CD14-positive monocyte (primary cell): ENCODE measurements around the gene TOMM40. TPM values are rescaled to one million over a fixed set of nuclear protein-coding genes. Genes with fewer than 3 reads are reported as not detected.

Source experiments
- DNase-seq, 3 donors: peaks; one replicate each; pipeline ENCODE4 v3.0.0-alpha.2; 2011 to 2022
- H2AFZ ChIP-seq: 2 replicates; pipeline ENCODE4 v1.6.0; 2012; ENCODE audit warnings: mild to moderate bottlenecking, low read depth, low read length, inconsistent platforms; ENCODE audit not compliant: insufficient read depth, poor library complexity, severe bottlenecking
- H3K27ac ChIP-seq, 2 donors: 1 replicate in 1 of 2; 2 replicates in 1 of 2; pipeline ENCODE4 v1.5.1; 2012 to 2013; ENCODE audit warnings: low read length in 2 of 2, control low read depth in 1 of 2, inconsistent platforms in 1 of 2, low read depth in 1 of 2, mild to moderate bottlenecking in 1 of 2
- H3K27me3 ChIP-seq, 2 donors: one replicate each; pipeline versions ENCODE4 v1.6.0 to v1.6.1; 2011 to 2013; ENCODE audit warnings: low read length in 2 of 2; ENCODE audit not compliant: control insufficient read depth in 2 of 2, insufficient read depth in 2 of 2
- H3K36me3 ChIP-seq, 2 donors: replicated peaks in 1 of 2; 1 replicate in 1 of 2; 2 replicates in 1 of 2; pipeline versions ENCODE4 v1.5.1 to v1.6.1; 2012 to 2013; ENCODE audit warnings: low read length in 2 of 2, control low read depth in 1 of 2, inconsistent platforms in 1 of 2, mild to moderate bottlenecking in 1 of 2; ENCODE audit not compliant: insufficient read depth in 2 of 2, control insufficient read depth in 1 of 2
- H3K4me1 ChIP-seq, 2 donors: 1 replicate in 1 of 2; 2 replicates in 1 of 2; pipeline versions ENCODE4 v1.5.1 to v1.6.1; 2012 to 2013; ENCODE audit warnings: low read length in 2 of 2, control low read depth in 1 of 2, inconsistent platforms in 1 of 2, mild to moderate bottlenecking in 1 of 2, moderate library complexity in 1 of 2; ENCODE audit not compliant: insufficient read depth in 2 of 2, control insufficient read depth in 1 of 2
- H3K4me2 ChIP-seq: replicated peaks from 2 replicates; pipeline ENCODE3; 2012; ENCODE audit warnings: low read length, moderate library complexity, mild to moderate bottlenecking; ENCODE audit not compliant: poor library complexity, severe bottlenecking; ENCODE audit errors: extremely low read depth
- H3K4me3 ChIP-seq, 3 experiments: fragments of 200-600 bp in 1 of 3; sonication (generic) in 1 of 3; replicated peaks in 1 of 3; 1 replicate in 2 of 3; 2 replicates in 1 of 3; pipeline ENCODE4 v1.5.1; 2011 to 2013; ENCODE audit warnings: low read length in 3 of 3, mild to moderate bottlenecking in 3 of 3, control low read depth in 2 of 3, low read depth in 2 of 3, inconsistent platforms in 1 of 3, moderate library complexity in 1 of 3
- H3K79me2 ChIP-seq: 2 replicates; pipeline ENCODE4 v1.6.0; 2012; ENCODE audit warnings: mild to moderate bottlenecking, control low read depth, inconsistent platforms, low read length, moderate library complexity; ENCODE audit not compliant: insufficient read depth
- H3K9ac ChIP-seq: 2 replicates; pipeline ENCODE4 v1.6.0; 2017; ENCODE audit warnings: low read length, mild to moderate bottlenecking; ENCODE audit not compliant: insufficient read depth, poor library complexity, severe bottlenecking
- H3K9me3 ChIP-seq, 2 donors: replicated peaks in 1 of 2; 1 replicate in 1 of 2; 2 replicates in 1 of 2; pipeline versions ENCODE4 v1.5.1 to v1.6.1; 2012 to 2013; ENCODE audit warnings: low read length in 2 of 2, control low read depth in 1 of 2; ENCODE audit not compliant: control insufficient read depth in 1 of 2, insufficient read depth in 1 of 2
- H4K20me1 ChIP-seq: 2 replicates; pipeline ENCODE4 v1.6.0; 2012; ENCODE audit warnings: mild to moderate bottlenecking, low read length, control low read depth, moderate library complexity; ENCODE audit not compliant: insufficient read depth
- H3K27ac Mint-ChIP-seq, 7 donors: one replicate each; pipeline ENCODE4 v1.8.0; 2020; ENCODE audit warnings: mild to moderate bottlenecking in 7 of 7, mixed read lengths in 7 of 7, moderate library complexity in 6 of 7, inconsistent platforms in 2 of 7
- H3K27me3 Mint-ChIP-seq, 3 donors: one replicate each; pipeline ENCODE4 v1.8.0; 2021 to 2022; ENCODE audit warnings: low read depth in 3 of 3, mild to moderate bottlenecking in 3 of 3, mixed read lengths in 3 of 3, moderate library complexity in 3 of 3, inconsistent platforms in 1 of 3
- H3K36me3 Mint-ChIP-seq, 2 donors: one replicate each; pipeline ENCODE4 v1.8.0; 2020; ENCODE audit warnings: mixed read lengths in 2 of 2, inconsistent platforms in 1 of 2, mild to moderate bottlenecking in 1 of 2
- H3K4me1 Mint-ChIP-seq: one replicate; pipeline ENCODE4 v1.8.0; 2020; ENCODE audit warnings: mild to moderate bottlenecking, mixed read lengths
- H3K4me3 Mint-ChIP-seq, 2 donors: one replicate each; pipeline ENCODE4 v1.8.0; 2020; ENCODE audit warnings: mild to moderate bottlenecking in 2 of 2, mixed read lengths in 2 of 2, moderate library complexity in 1 of 2
- H3K9me3 Mint-ChIP-seq, 7 donors: one replicate each; pipeline ENCODE4 v1.8.0; 2020 to 2022; ENCODE audit warnings: mixed read lengths in 7 of 7, mild to moderate bottlenecking in 6 of 7, moderate library complexity in 6 of 7, inconsistent platforms in 2 of 7
- WGBS: methylation state at CpG from one replicate; pipeline ENCODE4 v1.1.5; 2013; ENCODE audit warnings: missing lambda C conversion rate; ENCODE audit not compliant: insufficient coverage; 5-methylcytosine and 5-hydroxymethylcytosine counted together
- intact Hi-C, 2 donors: fragments of 100-400 bp; cut with micrococcal nuclease; formaldehyde crosslinking; loops; one replicate each; pipeline versions ENCODE4 v1.15.0 to v1.15.1; 2023
- polyA plus RNA-seq, 3 donors: library from polyadenylated mRNA; depleted of rRNA in 1 of 3; unstranded in 2 of 3; stranded (reverse) in 1 of 3; fragments of 300-500 nt in 2 of 3; fragments of >200 nt in 1 of 3; fragmentation: Illumina TruSeq in 2 of 3; gene quantifications; 1 replicate in 2 of 3; 2 replicates in 1 of 3; pipeline ENCODE4 v1.2.3, GENCODE V29; 2012 to 2021
- TF ChIP-seq, protein P1 (sequence below): fragments of 200-600 bp; IDR thresholded peaks from one replicate; pipeline ENCODE4 v1.8.0; 2022; ENCODE audit warnings: antibody characterized with exemption, mild to moderate bottlenecking

Gene TOMM40
- polyA plus RNA-seq, 3 donors = 15.0 to 25.4 (median 16.4) TPM

DNA sequence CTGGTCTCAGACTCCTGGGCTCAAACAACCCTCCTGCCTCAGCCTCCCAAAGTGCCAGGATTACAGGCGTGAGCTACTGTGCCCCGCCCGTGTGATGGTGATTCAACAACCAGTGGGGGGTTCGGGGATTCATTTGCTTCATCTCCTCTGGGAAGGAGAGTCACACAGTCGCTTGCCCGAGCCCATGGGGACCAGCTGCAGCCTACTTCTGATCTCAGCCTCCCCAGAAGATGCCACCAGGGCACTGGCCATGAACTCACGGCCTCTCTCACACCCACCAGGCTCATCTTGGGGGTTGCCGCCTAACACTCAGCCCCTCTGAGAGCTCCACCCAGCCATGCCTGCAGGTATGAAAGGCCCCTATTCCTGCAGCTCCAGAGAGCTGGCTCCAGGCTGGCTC lies 6.8 kb downstream of the TOMM40 start:
- DNase-seq = no peak
- no peak overlapping the region for H3K27ac ChIP-seq
- H3K36me3 ChIP-seq = peaks cover 74 to 92% of the 10 kb centered on the region in 2 donors
- peaks cover 5% of the 10 kb centered on the region for H3K79me2 ChIP-seq
- no peak overlapping the region for H3K4me2 ChIP-seq
- 96% methylated on average over 4 of the region's 8 CpGs for WGBS
- H3K4me1 Mint-ChIP-seq = peaks cover 3% of the 10 kb centered on the region
- H3K4me1 ChIP-seq = no peaks in the 10 kb centered on the region
- no peaks in the 10 kb centered on the region for H3K27me3 ChIP-seq
- H3K4me3 ChIP-seq = no peak overlapping the region
- intact Hi-C loops = no loop called here
- H3K36me3 Mint-ChIP-seq = peaks cover 78 to 95% of the 10 kb centered on the region in 2 donors
- H3K27ac Mint-ChIP-seq = no peak overlapping the region
- H3K9me3 ChIP-seq = no peaks in the 10 kb centered on the region
- peaks cover 0 to 2% (median 0%) of the 10 kb centered on the region in 7 donors for H3K9me3 Mint-ChIP-seq
- no peaks in the 10 kb centered on the region for H3K27me3 Mint-ChIP-seq
- no peak overlapping the region for H2AFZ ChIP-seq
- H4K20me1 ChIP-seq = peaks cover 6% of the 10 kb centered on the region
- no peak overlapping the region for H3K4me3 Mint-ChIP-seq
- TF ChIP-seq, protein P1, sequence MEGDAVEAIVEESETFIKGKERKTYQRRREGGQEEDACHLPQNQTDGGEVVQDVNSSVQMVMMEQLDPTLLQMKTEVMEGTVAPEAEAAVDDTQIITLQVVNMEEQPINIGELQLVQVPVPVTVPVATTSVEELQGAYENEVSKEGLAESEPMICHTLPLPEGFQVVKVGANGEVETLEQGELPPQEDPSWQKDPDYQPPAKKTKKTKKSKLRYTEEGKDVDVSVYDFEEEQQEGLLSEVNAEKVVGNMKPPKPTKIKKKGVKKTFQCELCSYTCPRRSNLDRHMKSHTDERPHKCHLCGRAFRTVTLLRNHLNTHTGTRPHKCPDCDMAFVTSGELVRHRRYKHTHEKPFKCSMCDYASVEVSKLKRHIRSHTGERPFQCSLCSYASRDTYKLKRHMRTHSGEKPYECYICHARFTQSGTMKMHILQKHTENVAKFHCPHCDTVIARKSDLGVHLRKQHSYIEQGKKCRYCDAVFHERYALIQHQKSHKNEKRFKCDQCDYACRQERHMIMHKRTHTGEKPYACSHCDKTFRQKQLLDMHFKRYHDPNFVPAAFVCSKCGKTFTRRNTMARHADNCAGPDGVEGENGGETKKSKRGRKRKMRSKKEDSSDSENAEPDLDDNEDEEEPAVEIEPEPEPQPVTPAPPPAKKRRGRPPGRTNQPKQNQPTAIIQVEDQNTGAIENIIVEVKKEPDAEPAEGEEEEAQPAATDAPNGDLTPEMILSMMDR = no peak
- H3K9ac ChIP-seq = no peak overlapping the region

DNA sequence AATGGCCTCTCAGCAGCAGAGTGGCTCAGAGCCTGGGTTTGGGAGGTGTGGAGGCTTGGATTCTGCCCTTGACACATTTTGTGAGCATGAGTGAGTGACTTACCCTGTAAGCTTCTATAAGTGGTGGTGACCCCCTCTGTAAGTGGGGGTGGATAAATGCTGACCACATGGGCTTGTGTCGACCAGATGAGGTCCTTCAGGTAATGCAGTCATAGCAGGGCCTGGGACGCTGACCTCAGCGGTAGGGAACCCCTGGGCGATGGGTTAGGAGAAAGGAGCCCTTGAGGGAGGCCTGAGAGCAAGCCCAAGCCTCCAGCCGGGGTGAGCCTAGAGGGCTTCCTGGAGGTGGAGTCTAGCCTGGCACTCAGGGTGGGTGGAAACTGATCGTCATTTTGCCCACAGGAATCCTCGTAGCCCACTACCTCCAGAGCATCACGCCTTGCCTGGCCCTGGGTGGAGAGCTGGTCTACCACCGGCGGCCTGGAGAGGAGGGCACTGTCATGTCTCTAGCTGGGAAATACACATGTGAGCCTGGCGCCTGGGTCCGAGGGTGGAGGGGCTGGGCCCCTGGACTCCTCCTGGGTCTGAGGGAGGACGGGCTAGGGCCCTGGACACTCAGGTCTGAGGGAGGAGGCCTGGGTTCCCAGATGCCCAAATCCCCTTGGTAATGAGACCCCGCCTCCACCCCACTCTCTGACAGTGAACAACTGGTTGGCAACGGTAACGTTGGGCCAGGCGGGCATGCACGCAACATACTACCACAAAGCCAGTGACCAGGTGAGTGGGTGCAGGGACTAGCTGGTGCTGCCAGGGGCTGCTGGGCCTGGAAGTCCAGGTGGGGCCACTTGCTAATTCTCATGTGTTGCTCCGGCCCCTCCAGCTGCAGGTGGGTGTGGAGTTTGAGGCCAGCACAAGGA lies 9.5 kb downstream of the TOMM40 start:
- Histone ChIP-seq H3K9me3 (no peaks in the 10 kb centered on the region), H3K4me2 (no peak overlapping the region), H3K4me1 (peaks cover 0 to 2% of the 10 kb centered on the region in 2 donors), H3K27me3 (peaks cover 0 to 14% of the 10 kb centered on the region in 2 donors), H3K27ac (no peak overlapping the region), H2AFZ (no peak overlapping the region), H3K79me2 (no peaks in the 10 kb centered on the region), H3K36me3 (peaks cover 50 to 68% of the 10 kb centered on the region in 2 donors), H4K20me1 (no peaks in the 10 kb centered on the region), H3K4me3 (no peak overlapping the region), H3K9ac (no peak overlapping the region)
- no peak for DNase-seq
- H3K27ac Mint-ChIP-seq = peak overlapping the region in 3 of 7 donors; percentile 25 to 50 (median 30)
- H3K36me3 Mint-ChIP-seq = peaks cover 54 to 69% of the 10 kb centered on the region in 2 donors
- WGBS = 97% methylated on average over 14 of the region's 19 CpGs
- intact Hi-C loops = loop anchor here (5.0 kb wide), 1 partner anchor 157 kb away; no protein-coding TSS in a partner anchor
- no peak overlapping the region for H3K4me3 Mint-ChIP-seq
- H3K9me3 Mint-ChIP-seq = peaks cover 0 to 2% (median 0%) of the 10 kb centered on the region in 7 donors
- TF ChIP-seq, protein P1 = no peak
- peaks cover 1% of the 10 kb centered on the region for H3K4me1 Mint-ChIP-seq
- peaks cover 11 to 18% (median 13%) of the 10 kb centered on the region in 3 donors for H3K27me3 Mint-ChIP-seq
